Neural cell (in vitro differentiated cells): Measurements from ENCODE around the gene TFIP11. TPM values are rescaled to one million over a fixed set of nuclear protein-coding genes. Genes with fewer than 3 reads are reported as not detected.

Source experiments
- H2AFZ ChIP-seq: fragments of 200-600, 300-800 bp; sonication (generic), shearing (Covaris generic); 2 replicates; pipeline ENCODE4 v1.6.0; 2014; ENCODE audit warnings: low read depth, mild to moderate bottlenecking, antibody characterized with exemption, low read length, moderate library complexity
- H3F3A ChIP-seq: fragments of 200-600 bp; shearing (Covaris generic); 2 replicates; pipeline ENCODE4 v1.6.1; 2016; ENCODE audit warnings: mild to moderate bottlenecking, moderate library complexity, mixed read lengths, antibody characterized with exemption, low read length; ENCODE audit not compliant: insufficient read depth, poor library complexity, severe bottlenecking
- H3K27ac ChIP-seq: fragments of 200-600, 300-800 bp; sonication (generic), shearing (Covaris generic); 2 replicates; pipeline ENCODE4 v1.5.1; 2014; ENCODE audit warnings: mild to moderate bottlenecking, low read length, moderate library complexity
- H3K27me3 ChIP-seq: fragments of 300-800, 200-600 bp; sonication (generic), shearing (Covaris generic); 2 replicates; pipeline ENCODE4 v1.6.0; 2014; ENCODE audit warnings: mild to moderate bottlenecking, low read depth, low read length, moderate library complexity; ENCODE audit not compliant: insufficient read depth
- H3K36me3 ChIP-seq: fragments of 300-800, 200-600 bp; sonication (generic), shearing (Covaris generic); 2 replicates; pipeline ENCODE4 v1.5.1; 2014; ENCODE audit warnings: mild to moderate bottlenecking, antibody characterized with exemption, low read length, moderate library complexity; ENCODE audit not compliant: insufficient read depth
- H3K4me2 ChIP-seq: fragments of 300-800, 200-600 bp; sonication (generic), shearing (Covaris generic); 2 replicates; pipeline ENCODE4 v1.6.0; 2014; ENCODE audit warnings: mild to moderate bottlenecking, low read length
- H3K4me3 ChIP-seq: fragments of 300-800, 200-600 bp; sonication (generic), shearing (Covaris generic); 2 replicates; pipeline ENCODE4 v1.5.1; 2014; ENCODE audit warnings: mild to moderate bottlenecking, low read length, moderate library complexity
- H3K79me2 ChIP-seq: fragments of 200-600 bp; shearing (Covaris generic); replicated peaks from 2 replicates; pipeline ENCODE4 v1.6.0; 2014; ENCODE audit warnings: mild to moderate bottlenecking, low read length, moderate library complexity; ENCODE audit not compliant: insufficient read depth
- H3K9ac ChIP-seq: fragments of 300-800, 200-600 bp; sonication (generic), shearing (Covaris generic); 2 replicates; pipeline ENCODE4 v1.6.1; 2016; ENCODE audit warnings: mild to moderate bottlenecking, low read length, mixed read lengths
- H3K9me2 ChIP-seq: fragments of 200-600 bp; shearing (Covaris generic); 2 replicates; pipeline ENCODE4 v1.6.1; 2016; ENCODE audit warnings: mild to moderate bottlenecking, low read length, mixed read lengths; ENCODE audit not compliant: insufficient read depth
- H3K9me3 ChIP-seq: fragments of 200-600, 300-800 bp; sonication (generic), shearing (Covaris generic); 2 replicates; pipeline ENCODE4 v1.6.1; 2016; ENCODE audit warnings: mild to moderate bottlenecking, mixed run types, low read length, moderate library complexity, mixed read lengths
- H4K20me1 ChIP-seq: fragments of 200-600 bp; shearing (Covaris generic); 2 replicates; pipeline ENCODE4 v1.6.1; 2016; ENCODE audit warnings: mild to moderate bottlenecking, mixed run types; ENCODE audit not compliant: insufficient read depth
- EP300 ChIP-seq: fragments of 450-650 bp; conservative IDR thresholded peaks from 2 replicates; pipeline ENCODE4 v1.6.1; 2014; ENCODE audit warnings: antibody characterized with exemption, mild to moderate bottlenecking, moderate library complexity; ENCODE audit not compliant: poor library complexity, severe bottlenecking
- EZH2 ChIP-seq: fragments of 200-600, 300-800 bp; shearing (Covaris generic), sonication (generic); IDR thresholded peaks from 2 replicates; pipeline ENCODE4 v1.6.1; 2014; ENCODE audit warnings: antibody characterized with exemption, low read length, borderline replicate concordance, mild to moderate bottlenecking; ENCODE audit not compliant: insufficient read depth, poor library complexity, severe bottlenecking
- MXI1 ChIP-seq: fragments of 450-650 bp; conservative IDR thresholded peaks from 2 replicates; pipeline ENCODE4 v1.6.1; 2014; ENCODE audit warnings: antibody characterized with exemption, mild to moderate bottlenecking; ENCODE audit not compliant: poor library complexity, severe bottlenecking
- POLR2AphosphoS5 ChIP-seq: IDR thresholded peaks from 2 replicates; pipeline ENCODE4 v1.6.1; 2012
- RAD21 ChIP-seq: fragments of 450-650 bp; conservative IDR thresholded peaks from 2 replicates; pipeline ENCODE4 v1.6.1; 2014; ENCODE audit warnings: antibody characterized with exemption, mild to moderate bottlenecking, moderate library complexity
- REST ChIP-seq: IDR thresholded peaks from 2 replicates; pipeline ENCODE4 v1.6.1; 2012; ENCODE audit warnings: borderline replicate concordance
- SMC3 ChIP-seq: fragments of 450-650 bp; conservative IDR thresholded peaks from 2 replicates; pipeline ENCODE4 v1.6.1; 2014; ENCODE audit warnings: antibody characterized with exemption, mild to moderate bottlenecking, moderate library complexity; ENCODE audit not compliant: poor library complexity
- TAF1 ChIP-seq: IDR thresholded peaks from 2 replicates; pipeline ENCODE4 v1.6.1; 2012; ENCODE audit warnings: low read depth
- polyA plus RNA-seq: library from polyadenylated mRNA; depleted of rRNA; stranded (reverse); fragments of >200 nt; gene quantifications from 2 replicates; pipeline ENCODE4 v1.2.3, GENCODE V29; 2014
- TF ChIP-seq, protein P1 (sequence below): fragments of 450-650 bp; IDR thresholded peaks from 2 replicates; pipeline ENCODE4 v1.5.1; 2014; ENCODE audit warnings: antibody characterized with exemption, mild to moderate bottlenecking, moderate library complexity; ENCODE audit not compliant: poor library complexity, severe bottlenecking

TFIP11 gene
- polyA plus RNA-seq, 1 donor from 2014 or later: 49.8 TPM

GRCh38 chr22:26446808-26447515, 65.3 kb downstream of the TFIP11 start:
- no peaks in the 10 kb centered on the region for H3K9me2 ChIP-seq
- H3K4me2 ChIP-seq: no peak overlapping the region
- no peaks in the 10 kb centered on the region for H4K20me1 ChIP-seq
- no peaks in the 10 kb centered on the region for H3K9me3 ChIP-seq
- H3K27ac ChIP-seq: no peak overlapping the region
- no peak overlapping the region for H3K4me3 ChIP-seq
- no peak overlapping the region for H2AFZ ChIP-seq
- no peak for TF ChIP-seq RAD21
- TF ChIP-seq EP300: no peak
- no peak for TF ChIP-seq EZH2
- TF ChIP-seq TAF1: no peak
- TF ChIP-seq REST: no peak
- TF ChIP-seq POLR2AphosphoS5: no peak
- TF ChIP-seq, protein P1, sequence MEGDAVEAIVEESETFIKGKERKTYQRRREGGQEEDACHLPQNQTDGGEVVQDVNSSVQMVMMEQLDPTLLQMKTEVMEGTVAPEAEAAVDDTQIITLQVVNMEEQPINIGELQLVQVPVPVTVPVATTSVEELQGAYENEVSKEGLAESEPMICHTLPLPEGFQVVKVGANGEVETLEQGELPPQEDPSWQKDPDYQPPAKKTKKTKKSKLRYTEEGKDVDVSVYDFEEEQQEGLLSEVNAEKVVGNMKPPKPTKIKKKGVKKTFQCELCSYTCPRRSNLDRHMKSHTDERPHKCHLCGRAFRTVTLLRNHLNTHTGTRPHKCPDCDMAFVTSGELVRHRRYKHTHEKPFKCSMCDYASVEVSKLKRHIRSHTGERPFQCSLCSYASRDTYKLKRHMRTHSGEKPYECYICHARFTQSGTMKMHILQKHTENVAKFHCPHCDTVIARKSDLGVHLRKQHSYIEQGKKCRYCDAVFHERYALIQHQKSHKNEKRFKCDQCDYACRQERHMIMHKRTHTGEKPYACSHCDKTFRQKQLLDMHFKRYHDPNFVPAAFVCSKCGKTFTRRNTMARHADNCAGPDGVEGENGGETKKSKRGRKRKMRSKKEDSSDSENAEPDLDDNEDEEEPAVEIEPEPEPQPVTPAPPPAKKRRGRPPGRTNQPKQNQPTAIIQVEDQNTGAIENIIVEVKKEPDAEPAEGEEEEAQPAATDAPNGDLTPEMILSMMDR: no peak
- no peak for TF ChIP-seq SMC3
- TF ChIP-seq MXI1: no peak
- H3K36me3 ChIP-seq: no peaks in the 10 kb centered on the region
- no peaks in the 10 kb centered on the region for H3K79me2 ChIP-seq
- no peak overlapping the region for H3K9ac ChIP-seq
- no peaks in the 10 kb centered on the region for H3K27me3 ChIP-seq
- H3F3A ChIP-seq: no peaks in the 10 kb centered on the region

- Histone ChIP-seq H3K79me2 (no peaks in the 10 kb centered on the region), H4K20me1 (no peaks in the 10 kb centered on the region), H3K9me3 (no peaks in the 10 kb centered on the region), H2AFZ (no peak overlapping the region), H3K36me3 (no peaks in the 10 kb centered on the region), H3K27me3 (no peaks in the 10 kb centered on the region), H3K9ac (no peak overlapping the region), H3F3A (no peaks in the 10 kb centered on the region), H3K27ac (no peak overlapping the region), H3K4me2 (no peak overlapping the region), H3K9me2 (no peaks in the 10 kb centered on the region), H3K4me3 (no peak overlapping the region)
- TF ChIP-seq MXI1 (no peak), RAD21 (no peak), TAF1 (no peak), EZH2 (no peak), EP300 (no peak), POLR2AphosphoS5 (no peak), REST (no peak)
- TF ChIP-seq, protein P1: no peak
These were observed 66.5 kb downstream of the TFIP11 start for GRCh38 chr22:26445577-26446275.
